PC-9 (cell line): ENCODE results near the gene TRIM66. TPM values are rescaled to one million over a fixed set of nuclear protein-coding genes. Genes with fewer than 3 reads are reported as not detected.

Source experiments
- BruUV-seq: library from RNA; stranded (reverse); fragments of 400-500 nt; replicated peaks from 2 replicates; lab custom pipeline; 2021; lab: Mats Ljungman, UMichigan
- CTCF ChIA-PET: fragments of 300-600 bp; sonication (Branson Sonifier 250); formaldehyde crosslinking; loops from one replicate; lab custom pipeline; 2022; ENCODE audit warnings: antibody characterized with exemption; lab: Charles Lee
- POLR2A ChIA-PET: fragments of 300-600 bp; sonication (Branson Sonifier 250); formaldehyde crosslinking; loops from one replicate; lab custom pipeline; 2022; ENCODE audit warnings: antibody characterized with exemption; ENCODE audit not compliant: unreplicated experiment; lab: Charles Lee
- DNase-seq, 2 experiments: peaks; one replicate each; pipeline versions ENCODE4 v3.0.0 to v3.0.0-alpha.2; 2015 to 2022; ENCODE audit warnings: mixed read lengths in 1 of 2
- H2AFZ ChIP-seq: fragments of 200-600 bp; sonication (generic); 2 replicates; pipeline ENCODE4 v1.8.1; 2017; ENCODE audit warnings: antibody characterized with exemption
- H3F3A ChIP-seq: fragments of 200-600 bp; sonication (generic); 2 replicates; pipeline ENCODE4 v1.8.1; 2017; ENCODE audit warnings: antibody characterized with exemption, mild to moderate bottlenecking, low read depth; ENCODE audit not compliant: insufficient read depth
- H3K27ac ChIP-seq: fragments of 200-600 bp; sonication (generic); 2 replicates; pipeline ENCODE4 v1.6.1; 2016; ENCODE audit warnings: mixed run types
- H3K27me3 ChIP-seq: fragments of 200-600 bp; sonication (generic); 2 replicates; pipeline ENCODE4 v1.6.1; 2016; ENCODE audit warnings: low read depth, mixed run types; ENCODE audit not compliant: insufficient read depth
- H3K36me3 ChIP-seq: fragments of 200-600 bp; sonication (generic); 2 replicates; pipeline ENCODE4 v1.6.1; 2016; ENCODE audit warnings: low read depth, mixed run types
- H3K4me1 ChIP-seq: fragments of 200-600 bp; sonication (generic); replicated peaks from 2 replicates; pipeline ENCODE4 v1.6.1; 2016; ENCODE audit warnings: mixed run types; ENCODE audit not compliant: insufficient read depth
- H3K4me2 ChIP-seq: fragments of 200-600 bp; sonication (generic); 2 replicates; pipeline ENCODE4 v1.6.1; 2017; ENCODE audit warnings: mixed run types
- H3K4me3 ChIP-seq: fragments of 200-600 bp; sonication (generic); 2 replicates; pipeline ENCODE4 v1.6.1; 2016; ENCODE audit warnings: mixed run types
- H3K79me2 ChIP-seq: fragments of 200-600 bp; sonication (generic); 2 replicates; pipeline ENCODE4 v1.6.1; 2017; ENCODE audit warnings: low read depth, mixed run types
- H3K9me2 ChIP-seq: fragments of 200-600 bp; sonication (generic); 2 replicates; pipeline ENCODE4 v1.8.1; 2017; ENCODE audit warnings: mild to moderate bottlenecking; ENCODE audit not compliant: insufficient read depth
- H3K9me3 ChIP-seq: fragments of 200-600 bp; sonication (generic); 2 replicates; pipeline ENCODE4 v1.8.1; 2016; ENCODE audit warnings: low read depth; ENCODE audit not compliant: insufficient read depth
- H4K20me1 ChIP-seq: fragments of 200-600 bp; sonication (generic); 2 replicates; pipeline ENCODE4 v1.8.1; 2017; ENCODE audit not compliant: insufficient read depth
- EZH2 ChIP-seq: fragments of 200-600 bp; sonication (generic); IDR thresholded peaks from 2 replicates; pipeline ENCODE4 v1.8.0; 2017; ENCODE audit warnings: antibody characterized with exemption, low read depth
- intact Hi-C: fragments of 100-400 bp; cut with micrococcal nuclease; formaldehyde crosslinking; loops from one replicate; pipeline ENCODE4 v1.10.0; 2022; ENCODE audit not compliant: unreplicated experiment
- total RNA-seq: library from RNA; stranded (reverse); gene quantifications from 2 replicates; pipeline ENCODE4 v1.2.3, GENCODE V29; 2021
- TF ChIP-seq, protein P1 (sequence below): fragments of 200-600 bp; sonication (generic); conservative IDR thresholded peaks from 2 replicates; pipeline ENCODE4 v1.6.1; 2017; ENCODE audit warnings: mixed run types, antibody characterized with exemption, mild to moderate bottlenecking, moderate library complexity

The TRIM66 gene
- total RNA-seq, 1 experiment from 2014 or later, result 17.0 TPM

DNA sequence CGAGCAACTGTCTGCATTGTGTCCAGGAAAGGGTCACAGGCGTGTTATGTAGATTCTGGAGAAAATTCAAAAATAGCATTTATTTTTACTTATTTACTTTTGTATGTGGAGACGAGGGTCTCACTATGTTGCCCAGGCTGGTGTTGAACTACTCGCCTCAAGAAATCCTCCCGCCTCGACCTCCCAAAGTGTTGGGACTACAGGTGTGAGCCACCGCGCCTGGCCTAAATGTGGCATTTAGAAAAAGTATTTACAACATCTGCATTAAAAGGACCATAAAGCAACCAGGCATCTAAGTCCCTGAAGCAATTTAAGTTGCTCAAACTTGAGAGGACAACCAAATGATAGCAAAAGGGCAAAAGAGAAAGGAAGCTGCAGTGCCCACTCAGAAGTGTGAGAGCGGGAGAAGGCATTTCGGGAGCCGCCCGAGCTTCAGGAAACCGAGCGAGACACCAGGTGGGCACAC is 595 bp downstream of the TRIM66 start:
- H3K79me2 ChIP-seq, result peaks cover 47% of the 10 kb centered on the region
- H4K20me1 ChIP-seq, result peaks cover 15% of the 10 kb centered on the region
- CTCF ChIA-PET, result interaction anchor here (0.7 kb wide), 1 partner anchor 36 kb away, joined by 6 read pairs; no protein-coding TSS in a partner anchor
- peak overlapping the region; percentile 78 for H2AFZ ChIP-seq
- intact Hi-C loops, result no loop called here
- H3K27ac ChIP-seq, result peak overlapping the region; percentile 89
- H3K9me2 ChIP-seq, result no peaks in the 10 kb centered on the region
- H3K36me3 ChIP-seq, result peaks cover 39% of the 10 kb centered on the region
- no peaks in the 10 kb centered on the region for H3K27me3 ChIP-seq
- DNase-seq, result no peak
- H3K9me3 ChIP-seq, result no peaks in the 10 kb centered on the region
- H3K4me3 ChIP-seq, result peak overlapping the region; percentile 99
- peak overlapping the region; percentile 98 for H3K4me2 ChIP-seq
- TF ChIP-seq EZH2, result no peak
- TF ChIP-seq, protein P1, sequence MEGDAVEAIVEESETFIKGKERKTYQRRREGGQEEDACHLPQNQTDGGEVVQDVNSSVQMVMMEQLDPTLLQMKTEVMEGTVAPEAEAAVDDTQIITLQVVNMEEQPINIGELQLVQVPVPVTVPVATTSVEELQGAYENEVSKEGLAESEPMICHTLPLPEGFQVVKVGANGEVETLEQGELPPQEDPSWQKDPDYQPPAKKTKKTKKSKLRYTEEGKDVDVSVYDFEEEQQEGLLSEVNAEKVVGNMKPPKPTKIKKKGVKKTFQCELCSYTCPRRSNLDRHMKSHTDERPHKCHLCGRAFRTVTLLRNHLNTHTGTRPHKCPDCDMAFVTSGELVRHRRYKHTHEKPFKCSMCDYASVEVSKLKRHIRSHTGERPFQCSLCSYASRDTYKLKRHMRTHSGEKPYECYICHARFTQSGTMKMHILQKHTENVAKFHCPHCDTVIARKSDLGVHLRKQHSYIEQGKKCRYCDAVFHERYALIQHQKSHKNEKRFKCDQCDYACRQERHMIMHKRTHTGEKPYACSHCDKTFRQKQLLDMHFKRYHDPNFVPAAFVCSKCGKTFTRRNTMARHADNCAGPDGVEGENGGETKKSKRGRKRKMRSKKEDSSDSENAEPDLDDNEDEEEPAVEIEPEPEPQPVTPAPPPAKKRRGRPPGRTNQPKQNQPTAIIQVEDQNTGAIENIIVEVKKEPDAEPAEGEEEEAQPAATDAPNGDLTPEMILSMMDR, result no peak
- BruUV-seq, result TSS peak; percentile 84
- H3K4me1 ChIP-seq, result peaks cover 28% of the 10 kb centered on the region
- POLR2A ChIA-PET, result interaction anchor here (0.6 to 0.9 kb wide), 4 partner anchors 20 to 292 kb away, joined by 3 to 10 read pairs (median 4); no protein-coding TSS in a partner anchor
- H3F3A ChIP-seq, result peaks cover 32% of the 10 kb centered on the region

DNA sequence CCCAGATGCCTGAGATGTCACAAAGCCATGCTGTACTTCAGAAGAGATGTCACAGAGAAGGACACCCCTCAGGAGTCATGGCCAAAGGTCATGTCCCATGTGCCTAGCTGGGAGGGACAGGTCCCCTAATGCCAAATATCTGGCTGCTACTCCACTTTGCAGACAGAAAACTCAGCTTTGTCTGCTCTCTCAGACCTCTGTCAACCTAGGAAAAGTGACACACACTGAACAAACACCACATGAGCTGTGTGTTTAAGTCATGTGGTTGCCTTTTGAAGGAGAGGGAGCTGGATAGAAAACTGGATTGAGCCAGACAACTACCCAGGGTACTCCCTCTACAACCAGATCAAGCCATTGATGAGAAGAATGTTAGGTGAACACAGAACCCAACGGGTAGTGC is 3.5 kb downstream of the TRIM66 start:
- CTCF ChIA-PET, result no interaction called here
- Histone ChIP-seq H3F3A (peaks cover 3% of the 10 kb centered on the region), H3K9me2 (no peaks in the 10 kb centered on the region), H3K4me1 (no peaks in the 10 kb centered on the region; the same call in 1 of the 2 replicates), H3K36me3 (peaks cover 10% of the 10 kb centered on the region), H3K4me3 (no peak overlapping the region), H3K79me2 (peaks cover 22% of the 10 kb centered on the region), H3K27me3 (no peaks in the 10 kb centered on the region), H2AFZ (no peak overlapping the region), H3K4me2 (no peak overlapping the region), H3K9me3 (no peaks in the 10 kb centered on the region), H3K27ac (no peak overlapping the region), H4K20me1 (peaks cover 3% of the 10 kb centered on the region; the same call in 1 of the 2 replicates)
- no TSS peak for BruUV-seq
- DNase-seq, result no peak
- intact Hi-C loops, result no loop called here
- no peak for TF ChIP-seq EZH2
- TF ChIP-seq, protein P1, result no peak
- POLR2A ChIA-PET, result no interaction called here

DNA sequence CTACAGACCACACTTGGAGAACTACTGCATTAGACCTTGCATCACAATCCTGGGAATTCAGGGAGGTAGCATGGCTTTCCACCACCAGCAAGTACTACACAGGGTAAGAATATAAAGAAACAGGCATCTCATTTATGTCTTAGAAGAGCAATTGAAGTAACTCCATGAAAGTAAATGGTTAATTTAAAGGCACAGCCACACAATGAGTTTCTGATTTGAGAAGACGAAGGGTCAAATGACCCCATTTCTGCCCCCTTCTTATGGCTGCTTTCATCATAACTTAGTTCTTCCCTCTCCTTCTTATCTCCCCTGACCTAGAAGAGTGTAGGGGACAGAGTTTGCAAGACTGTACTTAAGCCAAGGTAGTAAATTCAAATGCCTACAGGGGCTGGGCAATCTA is 6.0 kb downstream of the TRIM66 start:
- H3K27ac ChIP-seq, result no peak overlapping the region
- no peak for DNase-seq
- H3F3A ChIP-seq, result no peaks in the 10 kb centered on the region
- POLR2A ChIA-PET, result no interaction called here
- no peak overlapping the region for H3K4me3 ChIP-seq
- no peaks in the 10 kb centered on the region for H4K20me1 ChIP-seq
- H3K36me3 ChIP-seq, result no peaks in the 10 kb centered on the region
- H3K9me2 ChIP-seq, result no peaks in the 10 kb centered on the region
- intact Hi-C loops, result no loop called here
- H3K79me2 ChIP-seq, result peaks cover 2% of the 10 kb centered on the region
- H3K9me3 ChIP-seq, result no peaks in the 10 kb centered on the region
- no peak overlapping the region for H3K4me2 ChIP-seq
- TF ChIP-seq, protein P1, result no peak
- TF ChIP-seq EZH2, result no peak
- CTCF ChIA-PET, result no interaction called here
- no peaks in the 10 kb centered on the region for H3K27me3 ChIP-seq
- BruUV-seq, result no TSS peak
- H3K4me1 ChIP-seq, result no peaks in the 10 kb centered on the region; the same call in 1 of the 2 replicates
- H2AFZ ChIP-seq, result no peak overlapping the region
